GM18526 (cell line): Measurements from ENCODE around the gene SPATA12.

Experiments
- POLR2A ChIP-seq: IDR thresholded peaks from 3 replicates; pipeline ENCODE4 v1.6.1; 2011; ENCODE audit not compliant: insufficient read length; ENCODE audit errors: extremely low read depth

The SPATA12 gene

GRCh38 chr3:57118254-57118653 is 57.8 kb downstream of the SPATA12 start:
- no peak for TF ChIP-seq POLR2A

DNA sequence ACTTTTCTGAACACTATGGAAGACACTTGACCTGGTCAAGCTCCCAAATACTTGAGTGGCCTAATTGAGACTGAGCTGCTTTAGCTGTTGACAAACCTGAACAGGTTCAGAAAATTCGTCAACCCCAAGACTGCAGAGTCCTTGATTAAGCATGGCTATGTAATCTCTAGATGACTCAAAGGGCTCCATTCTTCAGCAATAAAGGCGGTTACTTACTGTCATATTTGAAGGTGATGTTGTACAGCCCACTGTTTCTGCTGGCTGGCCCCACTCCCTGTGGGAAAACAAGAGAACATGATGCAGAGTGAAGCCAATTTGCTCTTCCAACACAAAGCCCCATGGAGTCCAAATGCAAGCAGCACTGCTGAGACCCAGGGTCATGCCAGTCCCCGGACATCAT is 59.6 kb downstream of the SPATA12 start:
- TF ChIP-seq POLR2A, result no peak

GRCh38 chr3:57120451-57121174 is 60.1 kb downstream of the SPATA12 start:
- TF ChIP-seq POLR2A, result no peak
